ENCODE measurements around the gene CDRT4.

CDRT4 gene

DNA sequence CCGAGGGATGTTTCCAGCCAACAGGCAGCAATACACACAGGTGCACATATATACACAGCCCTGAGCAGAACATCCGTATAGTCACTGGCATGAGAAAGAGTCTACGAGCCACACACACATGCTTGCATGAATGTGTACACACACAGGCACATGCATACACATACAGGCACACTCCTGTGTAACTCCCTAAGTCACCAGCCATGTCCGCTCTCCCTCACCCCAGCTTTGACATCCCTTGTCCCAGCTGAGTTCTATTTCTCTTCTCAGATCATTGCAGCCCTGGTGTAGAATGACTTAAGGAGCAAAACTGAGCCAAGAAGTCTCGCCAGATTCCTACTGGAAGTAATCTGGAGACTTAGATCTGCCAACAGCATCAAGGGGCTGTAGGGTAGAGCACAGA, 13.1 kb downstream of the CDRT4 start:
- no peak for TF ChIP-seq CTCF (IDR thresholded peaks at IDR 0.05; ENCODE audit: control insufficient read depth, extremely low read depth, insufficient read depth)
- no peak for DNase-seq (ENCODE audit: low read depth)
- no peak overlapping the region for H3K4me3 ChIP-seq (ENCODE audit: low read depth, low read length)

GRCh38 chr17:15453782-15454181, 13.6 kb downstream of the CDRT4 start:
- no peak overlapping the region for H3K4me3 ChIP-seq (ENCODE audit: low read depth, low read length)
- DNase-seq (ENCODE audit: low read depth): no peak
- TF ChIP-seq CTCF (IDR thresholded peaks at IDR 0.05; ENCODE audit: control insufficient read depth, extremely low read depth, insufficient read depth): no peak

DNA sequence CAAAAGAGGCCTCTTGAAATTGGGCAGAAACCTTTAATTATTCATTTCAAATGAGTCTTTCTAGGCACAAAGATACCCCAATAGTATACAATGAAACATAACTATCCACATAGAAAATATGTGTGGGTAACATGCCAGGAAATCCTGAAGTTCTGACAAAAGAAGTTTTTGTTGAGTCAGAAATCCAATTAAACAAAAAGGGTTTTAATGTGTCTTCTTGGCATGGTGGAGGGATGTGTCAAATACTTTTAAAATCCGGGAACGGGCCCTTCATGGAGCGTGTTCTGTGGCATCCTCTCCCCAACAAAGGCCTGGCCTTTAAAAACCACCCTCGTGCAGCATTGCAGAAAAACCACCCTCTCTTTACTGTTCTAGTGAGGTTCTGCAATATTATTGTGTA, 14.2 kb downstream of the CDRT4 start:
- DNase-seq (ENCODE audit: low read depth): no peak
- no peak overlapping the region for H3K4me3 ChIP-seq (ENCODE audit: low read depth, low read length)
- no peak for TF ChIP-seq CTCF (IDR thresholded peaks at IDR 0.05; ENCODE audit: control insufficient read depth, extremely low read depth, insufficient read depth)

DNA sequence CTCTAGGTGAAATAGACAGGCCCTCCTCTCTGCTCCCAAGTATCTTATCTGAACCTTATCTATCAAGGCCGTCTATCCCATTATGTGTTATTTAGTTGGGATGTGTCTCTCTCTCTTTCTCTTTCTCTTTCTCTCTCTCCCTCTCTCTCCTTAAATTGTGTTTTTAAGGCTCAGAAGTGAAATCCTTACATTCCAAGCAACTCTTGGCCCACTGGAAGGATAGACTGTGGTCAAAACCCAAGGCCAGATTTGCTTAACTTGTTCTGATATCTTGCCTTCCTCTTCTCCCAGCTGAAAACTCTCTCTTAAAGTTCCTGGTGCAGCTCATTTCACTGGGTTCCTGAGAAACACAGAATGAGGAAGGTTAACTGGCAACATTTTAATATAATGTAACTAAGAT, 14.7 kb downstream of the CDRT4 start:
- no peak overlapping the region for H3K4me3 ChIP-seq (ENCODE audit: low read depth, low read length)
- no peak for TF ChIP-seq CTCF (IDR thresholded peaks at IDR 0.05; ENCODE audit: control insufficient read depth, extremely low read depth, insufficient read depth)
- no peak for DNase-seq (ENCODE audit: low read depth)

DNA sequence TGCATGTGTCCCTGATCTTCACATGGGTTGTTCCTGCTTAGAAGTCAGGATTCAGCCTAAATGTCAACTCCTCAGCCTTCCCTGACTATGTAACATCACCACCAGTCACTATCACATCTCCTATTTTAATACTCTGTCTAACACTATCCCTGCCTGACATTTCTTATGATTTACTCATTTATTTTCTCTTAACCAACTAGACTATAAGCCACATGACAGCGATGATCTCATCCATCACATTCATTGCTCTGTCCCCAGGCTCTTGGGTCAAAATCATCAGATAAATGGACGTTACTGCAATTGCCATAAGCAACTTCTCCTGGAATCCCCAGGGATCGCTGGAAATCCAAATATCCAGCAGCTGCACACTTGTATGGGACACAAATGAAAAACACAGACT, 15.7 kb downstream of the CDRT4 start:
- TF ChIP-seq CTCF (IDR thresholded peaks at IDR 0.05; ENCODE audit: control insufficient read depth, extremely low read depth, insufficient read depth): no peak
- H3K4me3 ChIP-seq (ENCODE audit: low read depth, low read length): no peak overlapping the region
- DNase-seq (ENCODE audit: low read depth): no peak

- H3K4me3 ChIP-seq (ENCODE audit: low read depth, low read length): no peak overlapping the region
- TF ChIP-seq CTCF (IDR thresholded peaks at IDR 0.05; ENCODE audit: control insufficient read depth, extremely low read depth, insufficient read depth): no peak
These were observed 18.9 kb downstream of the CDRT4 start for GRCh38 chr17:15448580-15448956.

DNA sequence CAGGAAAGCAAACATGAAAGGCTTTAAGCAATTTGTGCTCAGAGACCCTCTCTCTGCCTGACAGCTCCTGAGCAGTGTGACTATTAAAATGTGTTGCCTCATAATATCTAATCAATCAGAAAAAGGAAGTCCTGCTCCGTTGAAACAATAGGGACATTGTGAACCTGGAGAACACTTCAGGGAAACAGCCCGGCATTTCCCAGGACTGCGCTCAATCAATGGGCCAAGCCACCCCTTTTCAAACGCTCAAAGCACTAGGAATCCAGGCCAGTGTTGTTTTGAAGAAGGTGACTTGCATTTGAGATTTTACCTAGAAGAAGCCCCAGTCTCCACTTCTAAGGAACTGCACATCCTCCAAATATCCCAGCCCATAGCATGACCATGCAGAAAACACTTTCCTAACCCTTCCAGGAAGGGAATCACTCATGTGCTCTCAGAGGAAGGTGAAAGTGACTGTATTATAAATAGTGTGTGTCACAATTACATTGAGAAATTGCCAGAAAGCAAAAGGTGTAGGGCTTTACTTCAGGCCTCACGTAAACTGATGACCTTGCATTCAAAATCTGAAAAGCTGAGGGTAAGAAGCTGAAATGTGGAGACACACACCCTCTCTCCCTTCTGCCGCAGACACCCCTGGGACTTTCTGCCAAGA, 19.4 kb downstream of the CDRT4 start:
- DNase-seq (ENCODE audit: low read depth): no peak
- no peak overlapping the region for H3K4me3 ChIP-seq (ENCODE audit: low read depth, low read length)
- TF ChIP-seq CTCF (IDR thresholded peaks at IDR 0.05; ENCODE audit: control insufficient read depth, extremely low read depth, insufficient read depth): no peak

More at GRCh38 chr17:15448580-15448956, 18.9 kb downstream of the CDRT4 start:
- DNase-seq (ENCODE audit: low read depth): no peak
